ENCODE data around the gene TMPRSS9. TPM values are rescaled to one million over a fixed set of nuclear protein-coding genes. Genes with fewer than 3 reads are reported as not detected.
A peak's percentile ranks its signal among the peaks of the same experiment; 100 is the strongest.

TMPRSS9 gene
- total and polyA plus RNA-seq, 2 of the 13 experiments (the other 11 are each of a cell fraction or from before 2014, with no cell fraction given), result 2.5 to 5.2 TPM

DNA sequence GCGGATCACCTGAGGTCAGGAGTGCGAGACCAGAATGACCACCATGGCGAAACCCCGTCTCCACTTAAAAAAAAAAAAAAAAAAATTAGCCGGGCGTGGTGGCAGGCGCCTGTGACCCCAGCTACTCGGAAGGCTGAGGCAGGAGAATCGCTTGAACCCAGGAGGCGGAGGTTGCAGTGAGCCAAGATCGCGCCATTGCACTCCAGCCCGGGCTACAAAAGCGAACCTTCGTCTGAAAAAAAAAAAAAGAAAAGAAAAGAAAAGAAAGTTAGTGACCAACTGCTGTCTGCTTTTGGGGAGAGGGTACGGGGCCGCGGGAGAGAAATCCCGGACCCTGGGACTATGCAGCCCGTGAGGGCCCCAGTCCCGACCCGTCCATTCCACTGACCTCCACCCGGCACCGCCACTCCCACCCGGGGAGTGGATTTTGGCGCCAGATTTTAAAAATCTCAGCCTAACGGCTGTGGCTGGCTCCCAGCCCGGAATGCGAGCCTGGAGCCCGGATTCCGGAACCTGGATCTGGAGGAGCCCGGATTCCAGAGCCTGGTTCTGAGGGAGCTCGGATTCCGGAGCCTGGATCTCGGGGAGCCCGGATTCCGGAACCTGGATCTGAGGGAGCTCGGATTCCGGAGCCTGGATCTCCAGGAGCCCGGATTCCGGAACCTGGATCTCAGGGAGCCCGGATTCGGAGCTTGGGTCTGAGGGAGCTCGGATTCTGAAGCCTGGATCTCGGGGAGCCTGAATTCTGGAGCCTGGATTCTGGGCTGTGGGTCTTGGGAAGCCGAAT, 102.8 kb downstream of the TMPRSS9 start (continued):
- TF ChIP-seq, protein P1, sequence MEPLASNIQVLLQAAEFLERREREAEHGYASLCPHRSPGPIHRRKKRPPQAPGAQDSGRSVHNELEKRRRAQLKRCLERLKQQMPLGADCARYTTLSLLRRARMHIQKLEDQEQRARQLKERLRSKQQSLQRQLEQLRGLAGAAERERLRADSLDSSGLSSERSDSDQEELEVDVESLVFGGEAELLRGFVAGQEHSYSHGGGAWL (CRISPR knock-in tag; IDR thresholded peaks at IDR 0.05), result peak; percentile 85; the same call in 1 of the 2 replicates
- TF ChIP-seq, protein P2, sequence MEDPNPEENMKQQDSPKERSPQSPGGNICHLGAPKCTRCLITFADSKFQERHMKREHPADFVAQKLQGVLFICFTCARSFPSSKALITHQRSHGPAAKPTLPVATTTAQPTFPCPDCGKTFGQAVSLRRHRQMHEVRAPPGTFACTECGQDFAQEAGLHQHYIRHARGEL (CRISPR knock-in tag; IDR thresholded peaks at IDR 0.05), result peak; percentile 87; the same call in 1 of the 2 replicates
- TF ChIP-seq ZNF501 (CRISPR knock-in tag; IDR thresholded peaks at IDR 0.05) (peak; percentile 92), GFI1 (CRISPR knock-in tag; IDR thresholded peaks at IDR 0.05; ENCODE audit: borderline replicate concordance) (peak; percentile 95), CHD4 (IDR thresholded peaks at IDR 0.05; ENCODE audit: borderline replicate concordance, low read length) (no peak), KAT2B (IDR thresholded peaks at IDR 0.05; ENCODE audit: borderline replicate concordance, low read depth, low read length) (no peak), RFXAP (CRISPR knock-in tag; IDR thresholded peaks at IDR 0.05; ENCODE audit: borderline replicate concordance) (peak; percentile 63; the same call in 1 of the 2 replicates), ZBTB7B (CRISPR knock-in tag; IDR thresholded peaks at IDR 0.05) (peak; percentile 81), SKI (IDR thresholded peaks at IDR 0.05; ENCODE audit: partially characterized antibody) (peak; percentile 87), MTF2 (CRISPR knock-in tag; IDR thresholded peaks at IDR 0.05; ENCODE audit: borderline replicate concordance) (no peak), RORA (CRISPR knock-in tag; IDR thresholded peaks at IDR 0.05) (peak; percentile 89; the same call in 1 of the 2 replicates), ZFP1 (CRISPR knock-in tag; IDR thresholded peaks at IDR 0.05) (peak; percentile 55; the same call in 1 of the 2 replicates), CEBPG (CRISPR knock-in tag; IDR thresholded peaks at IDR 0.05) (no peak), ZBTB7A (CRISPR knock-in tag; IDR thresholded peaks at IDR 0.05) (no peak)
- TF ChIP-seq, protein P3, sequence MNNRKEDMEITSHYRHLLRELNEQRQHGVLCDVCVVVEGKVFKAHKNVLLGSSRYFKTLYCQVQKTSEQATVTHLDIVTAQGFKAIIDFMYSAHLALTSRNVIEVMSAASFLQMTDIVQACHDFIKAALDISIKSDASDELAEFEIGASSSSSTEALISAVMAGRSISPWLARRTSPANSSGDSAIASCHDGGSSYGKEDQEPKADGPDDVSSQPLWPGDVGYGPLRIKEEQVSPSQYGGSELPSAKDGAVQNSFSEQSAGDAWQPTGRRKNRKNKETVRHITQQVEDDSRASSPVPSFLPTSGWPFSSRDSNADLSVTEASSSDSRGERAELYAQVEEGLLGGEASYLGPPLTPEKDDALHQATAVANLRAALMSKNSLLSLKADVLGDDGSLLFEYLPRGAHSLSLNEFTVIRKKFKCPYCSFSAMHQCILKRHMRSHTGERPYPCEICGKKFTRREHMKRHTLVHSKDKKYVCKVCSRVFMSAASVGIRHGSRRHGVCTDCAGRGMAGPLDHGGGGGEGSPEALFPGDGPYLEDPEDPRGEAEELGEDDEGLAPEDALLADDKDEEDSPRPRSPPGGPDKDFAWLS (CRISPR knock-in tag; IDR thresholded peaks at IDR 0.05; ENCODE audit: borderline replicate concordance), result no peak
- TF ChIP-seq, protein P4, sequence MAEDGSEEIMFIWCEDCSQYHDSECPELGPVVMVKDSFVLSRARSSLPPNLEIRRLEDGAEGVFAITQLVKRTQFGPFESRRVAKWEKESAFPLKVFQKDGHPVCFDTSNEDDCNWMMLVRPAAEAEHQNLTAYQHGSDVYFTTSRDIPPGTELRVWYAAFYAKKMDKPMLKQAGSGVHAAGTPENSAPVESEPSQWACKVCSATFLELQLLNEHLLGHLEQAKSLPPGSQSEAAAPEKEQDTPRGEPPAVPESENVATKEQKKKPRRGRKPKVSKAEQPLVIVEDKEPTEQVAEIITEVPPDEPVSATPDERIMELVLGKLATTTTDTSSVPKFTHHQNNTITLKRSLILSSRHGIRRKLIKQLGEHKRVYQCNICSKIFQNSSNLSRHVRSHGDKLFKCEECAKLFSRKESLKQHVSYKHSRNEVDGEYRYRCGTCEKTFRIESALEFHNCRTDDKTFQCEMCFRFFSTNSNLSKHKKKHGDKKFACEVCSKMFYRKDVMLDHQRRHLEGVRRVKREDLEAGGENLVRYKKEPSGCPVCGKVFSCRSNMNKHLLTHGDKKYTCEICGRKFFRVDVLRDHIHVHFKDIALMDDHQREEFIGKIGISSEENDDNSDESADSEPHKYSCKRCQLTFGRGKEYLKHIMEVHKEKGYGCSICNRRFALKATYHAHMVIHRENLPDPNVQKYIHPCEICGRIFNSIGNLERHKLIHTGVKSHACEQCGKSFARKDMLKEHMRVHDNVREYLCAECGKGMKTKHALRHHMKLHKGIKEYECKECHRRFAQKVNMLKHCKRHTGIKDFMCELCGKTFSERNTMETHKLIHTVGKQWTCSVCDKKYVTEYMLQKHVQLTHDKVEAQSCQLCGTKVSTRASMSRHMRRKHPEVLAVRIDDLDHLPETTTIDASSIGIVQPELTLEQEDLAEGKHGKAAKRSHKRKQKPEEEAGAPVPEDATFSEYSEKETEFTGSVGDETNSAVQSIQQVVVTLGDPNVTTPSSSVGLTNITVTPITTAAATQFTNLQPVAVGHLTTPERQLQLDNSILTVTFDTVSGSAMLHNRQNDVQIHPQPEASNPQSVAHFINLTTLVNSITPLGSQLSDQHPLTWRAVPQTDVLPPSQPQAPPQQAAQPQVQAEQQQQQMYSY (CRISPR knock-in tag; IDR thresholded peaks at IDR 0.05), result peak; percentile 100
- TF ChIP-seq, protein P5, sequence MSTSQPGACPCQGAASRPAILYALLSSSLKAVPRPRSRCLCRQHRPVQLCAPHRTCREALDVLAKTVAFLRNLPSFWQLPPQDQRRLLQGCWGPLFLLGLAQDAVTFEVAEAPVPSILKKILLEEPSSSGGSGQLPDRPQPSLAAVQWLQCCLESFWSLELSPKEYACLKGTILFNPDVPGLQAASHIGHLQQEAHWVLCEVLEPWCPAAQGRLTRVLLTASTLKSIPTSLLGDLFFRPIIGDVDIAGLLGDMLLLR (CRISPR knock-in tag; IDR thresholded peaks at IDR 0.05), result peak; percentile 78; the same call in 1 of the 2 replicates
- TF ChIP-seq, protein P6, sequence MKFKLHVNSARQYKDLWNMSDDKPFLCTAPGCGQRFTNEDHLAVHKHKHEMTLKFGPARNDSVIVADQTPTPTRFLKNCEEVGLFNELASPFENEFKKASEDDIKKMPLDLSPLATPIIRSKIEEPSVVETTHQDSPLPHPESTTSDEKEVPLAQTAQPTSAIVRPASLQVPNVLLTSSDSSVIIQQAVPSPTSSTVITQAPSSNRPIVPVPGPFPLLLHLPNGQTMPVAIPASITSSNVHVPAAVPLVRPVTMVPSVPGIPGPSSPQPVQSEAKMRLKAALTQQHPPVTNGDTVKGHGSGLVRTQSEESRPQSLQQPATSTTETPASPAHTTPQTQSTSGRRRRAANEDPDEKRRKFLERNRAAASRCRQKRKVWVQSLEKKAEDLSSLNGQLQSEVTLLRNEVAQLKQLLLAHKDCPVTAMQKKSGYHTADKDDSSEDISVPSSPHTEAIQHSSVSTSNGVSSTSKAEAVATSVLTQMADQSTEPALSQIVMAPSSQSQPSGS (CRISPR knock-in tag; IDR thresholded peaks at IDR 0.05), result peak; percentile 62; the same call in 1 of the 2 replicates
- TF ChIP-seq, protein P7, sequence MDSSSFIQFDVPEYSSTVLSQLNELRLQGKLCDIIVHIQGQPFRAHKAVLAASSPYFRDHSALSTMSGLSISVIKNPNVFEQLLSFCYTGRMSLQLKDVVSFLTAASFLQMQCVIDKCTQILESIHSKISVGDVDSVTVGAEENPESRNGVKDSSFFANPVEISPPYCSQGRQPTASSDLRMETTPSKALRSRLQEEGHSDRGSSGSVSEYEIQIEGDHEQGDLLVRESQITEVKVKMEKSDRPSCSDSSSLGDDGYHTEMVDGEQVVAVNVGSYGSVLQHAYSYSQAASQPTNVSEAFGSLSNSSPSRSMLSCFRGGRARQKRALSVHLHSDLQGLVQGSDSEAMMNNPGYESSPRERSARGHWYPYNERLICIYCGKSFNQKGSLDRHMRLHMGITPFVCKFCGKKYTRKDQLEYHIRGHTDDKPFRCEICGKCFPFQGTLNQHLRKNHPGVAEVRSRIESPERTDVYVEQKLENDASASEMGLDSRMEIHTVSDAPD (CRISPR knock-in tag; IDR thresholded peaks at IDR 0.05), result peak; percentile 68; the same call in 1 of the 2 replicates
